OCI-LY1 (cell line): ENCODE measurements around the gene CNTFR.

Experiments
- H2AFZ ChIP-seq: fragments of 200-600 bp; sonication (generic), shearing (Covaris generic); 2 replicates; pipeline ENCODE4 v1.6.0; 2014; ENCODE audit warnings: antibody characterized with exemption, mild to moderate bottlenecking, low read length
- H3F3A ChIP-seq: fragments of 200-600 bp; sonication (generic), shearing (Covaris generic); 2 replicates; pipeline ENCODE4 v1.6.0; 2014; ENCODE audit warnings: mild to moderate bottlenecking, antibody characterized with exemption, low read length, moderate library complexity; ENCODE audit not compliant: insufficient read depth
- H3K27ac ChIP-seq: fragments of 200-600 bp; sonication (generic); 2 replicates; pipeline ENCODE4 v1.5.1; 2014; ENCODE audit warnings: low read length, mixed run types, mild to moderate bottlenecking, low read depth; ENCODE audit not compliant: poor library complexity, severe bottlenecking
- H3K27me3 ChIP-seq: fragments of 200-600 bp; sonication (generic); 2 replicates; pipeline ENCODE4 v1.6.0; 2014; ENCODE audit warnings: antibody characterized with exemption, mild to moderate bottlenecking, low read length, moderate library complexity; ENCODE audit not compliant: insufficient read depth
- H3K36me3 ChIP-seq: fragments of 200-600 bp; sonication (generic); 2 replicates; pipeline ENCODE4 v1.6.1; 2014; ENCODE audit warnings: mild to moderate bottlenecking, antibody characterized with exemption, low read length, moderate library complexity, mixed read lengths; ENCODE audit not compliant: insufficient read depth
- H3K4me1 ChIP-seq: fragments of 200-600 bp; sonication (generic); 2 replicates; pipeline ENCODE4 v1.5.1; 2014; ENCODE audit warnings: mild to moderate bottlenecking, low read length, moderate library complexity; ENCODE audit not compliant: insufficient read depth, severe bottlenecking
- H3K4me2 ChIP-seq: fragments of 200-600 bp; sonication (generic), shearing (Covaris generic); 2 replicates; pipeline ENCODE4 v1.6.1; 2014; ENCODE audit warnings: low read length
- H3K4me3 ChIP-seq: fragments of 200-600 bp; sonication (generic); 2 replicates; pipeline ENCODE4 v1.5.1; 2014; ENCODE audit warnings: low read length, low read depth, mild to moderate bottlenecking, mixed read lengths; ENCODE audit not compliant: poor library complexity, severe bottlenecking
- H3K79me2 ChIP-seq: fragments of 200-600 bp; shearing (Covaris generic); 2 replicates; pipeline ENCODE4 v1.6.1; 2016; ENCODE audit warnings: mixed run types, low read length, mixed read lengths; ENCODE audit not compliant: insufficient read depth
- H3K9ac ChIP-seq: fragments of 200-600 bp; sonication (generic), shearing (Covaris generic); 2 replicates; pipeline ENCODE4 v1.6.1; 2014; ENCODE audit warnings: mild to moderate bottlenecking, low read length, mixed read lengths
- H3K9me2 ChIP-seq: fragments of 200-600 bp; sonication (generic), shearing (Covaris generic); 2 replicates; pipeline ENCODE4 v1.6.1; 2014; ENCODE audit warnings: low read depth, mild to moderate bottlenecking, low read length, mixed read lengths
- H3K9me3 ChIP-seq: fragments of 200-600 bp; shearing (Covaris generic); 2 replicates; pipeline ENCODE4 v1.6.1; 2014; ENCODE audit warnings: low read length, mixed read lengths
- H4K20me1 ChIP-seq: fragments of 200-600 bp; sonication (generic), shearing (Covaris generic); 2 replicates; pipeline ENCODE4 v1.6.0; 2016; ENCODE audit warnings: mild to moderate bottlenecking, low read length; ENCODE audit not compliant: insufficient read depth
- EZH2 ChIP-seq: fragments of 200-600 bp; sonication (generic), shearing (Covaris generic); IDR thresholded peaks from 2 replicates; pipeline ENCODE4 v1.8.0; 2017; ENCODE audit warnings: borderline replicate concordance, mixed run types, mild to moderate bottlenecking, antibody characterized with exemption, low read length, moderate library complexity, mixed read lengths
- TF ChIP-seq, protein P1 (sequence below): fragments of 200-600 bp; sonication (generic), shearing (Covaris generic); IDR thresholded peaks from 2 replicates; pipeline ENCODE4 v1.5.1; 2017; ENCODE audit warnings: mild to moderate bottlenecking, antibody characterized with exemption, low read length, moderate library complexity, mixed read lengths

The CNTFR gene

DNA sequence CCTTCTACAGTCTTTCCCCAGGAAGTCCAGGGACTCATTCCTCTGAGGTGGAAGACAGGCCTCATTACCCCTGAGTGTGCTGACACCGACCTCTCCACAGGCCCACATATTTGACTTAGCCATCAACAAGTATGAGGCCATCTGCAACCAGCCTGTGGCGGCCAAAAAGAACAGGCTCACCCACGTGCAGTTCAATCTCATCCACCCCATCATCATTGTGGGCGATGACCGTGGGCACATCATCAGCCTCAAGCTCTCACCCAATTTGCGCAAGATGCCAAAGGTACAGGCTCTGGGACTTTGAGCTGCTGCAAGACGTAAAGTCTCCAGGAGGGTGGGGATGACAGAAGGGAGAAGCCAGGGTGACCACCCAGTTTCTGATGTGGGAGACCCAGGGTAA is 72.3 kb downstream of the CNTFR start:
- Histone ChIP-seq H3K4me3 (no peak overlapping the region), H4K20me1 (no peaks in the 10 kb centered on the region), H3K9me3 (no peaks in the 10 kb centered on the region), H3K36me3 (no peaks in the 10 kb centered on the region), H3F3A (no peaks in the 10 kb centered on the region), H2AFZ (no peak overlapping the region), H3K79me2 (no peaks in the 10 kb centered on the region), H3K9me2 (no peaks in the 10 kb centered on the region), H3K4me2 (no peak overlapping the region), H3K27ac (no peak overlapping the region), H3K27me3 (peaks cover 15% of the 10 kb centered on the region; the same call in 1 of the 2 replicates), H3K9ac (no peak overlapping the region), H3K4me1 (no peaks in the 10 kb centered on the region)
- TF ChIP-seq, protein P1, sequence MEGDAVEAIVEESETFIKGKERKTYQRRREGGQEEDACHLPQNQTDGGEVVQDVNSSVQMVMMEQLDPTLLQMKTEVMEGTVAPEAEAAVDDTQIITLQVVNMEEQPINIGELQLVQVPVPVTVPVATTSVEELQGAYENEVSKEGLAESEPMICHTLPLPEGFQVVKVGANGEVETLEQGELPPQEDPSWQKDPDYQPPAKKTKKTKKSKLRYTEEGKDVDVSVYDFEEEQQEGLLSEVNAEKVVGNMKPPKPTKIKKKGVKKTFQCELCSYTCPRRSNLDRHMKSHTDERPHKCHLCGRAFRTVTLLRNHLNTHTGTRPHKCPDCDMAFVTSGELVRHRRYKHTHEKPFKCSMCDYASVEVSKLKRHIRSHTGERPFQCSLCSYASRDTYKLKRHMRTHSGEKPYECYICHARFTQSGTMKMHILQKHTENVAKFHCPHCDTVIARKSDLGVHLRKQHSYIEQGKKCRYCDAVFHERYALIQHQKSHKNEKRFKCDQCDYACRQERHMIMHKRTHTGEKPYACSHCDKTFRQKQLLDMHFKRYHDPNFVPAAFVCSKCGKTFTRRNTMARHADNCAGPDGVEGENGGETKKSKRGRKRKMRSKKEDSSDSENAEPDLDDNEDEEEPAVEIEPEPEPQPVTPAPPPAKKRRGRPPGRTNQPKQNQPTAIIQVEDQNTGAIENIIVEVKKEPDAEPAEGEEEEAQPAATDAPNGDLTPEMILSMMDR, result no peak
- TF ChIP-seq EZH2, result no peak

DNA sequence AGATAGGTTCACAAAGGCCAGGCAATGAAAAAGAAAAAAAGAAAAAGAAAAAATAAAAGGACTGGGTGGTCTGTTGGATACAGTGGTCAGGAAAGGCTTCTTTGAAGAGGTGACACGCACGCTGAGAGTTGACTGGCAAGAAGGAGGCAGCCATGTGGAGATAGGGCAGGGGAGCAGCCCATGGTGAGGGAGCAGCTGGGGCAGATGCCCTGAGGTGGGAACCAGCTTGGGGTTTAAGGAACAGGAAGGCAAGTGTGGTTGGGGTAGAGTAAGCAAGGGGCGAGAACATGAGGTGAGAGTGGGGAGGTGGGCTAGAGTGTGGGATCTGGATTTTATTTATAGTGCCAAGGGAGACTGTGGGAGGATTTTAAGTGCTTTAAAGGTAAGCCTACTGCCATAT is 73.6 kb downstream of the CNTFR start:
- Histone ChIP-seq H3K36me3 (no peaks in the 10 kb centered on the region), H3F3A (no peaks in the 10 kb centered on the region), H3K4me2 (no peak overlapping the region), H3K27me3 (0 out of 2 replicates have a peak, but pooled peaks cover 5% of the 10 kb centered on the region), H3K4me3 (no peak overlapping the region), H3K9me2 (no peaks in the 10 kb centered on the region), H3K27ac (no peak overlapping the region), H4K20me1 (no peaks in the 10 kb centered on the region), H2AFZ (no peak overlapping the region), H3K9ac (no peak overlapping the region), H3K4me1 (no peaks in the 10 kb centered on the region), H3K79me2 (no peaks in the 10 kb centered on the region), H3K9me3 (no peaks in the 10 kb centered on the region)
- no peak for TF ChIP-seq EZH2
- TF ChIP-seq, protein P1, result no peak

DNA sequence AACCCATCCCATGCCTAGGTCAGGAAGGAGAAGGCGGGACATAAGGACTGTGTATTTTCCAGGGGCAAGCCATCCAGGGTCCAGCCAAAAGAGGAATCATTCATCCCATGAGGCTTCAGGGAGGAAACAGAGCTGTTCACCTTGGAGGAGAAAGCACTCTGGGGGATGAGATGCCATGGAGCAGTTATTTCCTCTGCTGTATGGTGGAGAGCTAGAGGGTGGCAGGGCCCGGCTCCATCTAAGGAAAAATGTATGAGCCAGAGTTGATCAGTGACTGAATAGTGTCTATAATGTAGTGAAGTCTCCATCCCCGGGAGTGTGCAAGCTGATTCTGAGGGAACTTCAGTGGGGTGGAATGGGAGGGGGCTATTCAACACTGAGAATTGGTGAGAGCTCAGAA is 74.7 kb downstream of the CNTFR start:
- no peaks in the 10 kb centered on the region for H3K4me1 ChIP-seq
- no peaks in the 10 kb centered on the region for H3K79me2 ChIP-seq
- TF ChIP-seq EZH2, result no peak
- TF ChIP-seq, protein P1, result no peak
- H3K27ac ChIP-seq, result no peak overlapping the region
- no peaks in the 10 kb centered on the region for H4K20me1 ChIP-seq
- H3K4me3 ChIP-seq, result no peak overlapping the region
- H3K9me2 ChIP-seq, result no peaks in the 10 kb centered on the region
- no peak overlapping the region for H2AFZ ChIP-seq
- no peaks in the 10 kb centered on the region for H3K9me3 ChIP-seq
- H3K36me3 ChIP-seq, result no peaks in the 10 kb centered on the region
- H3K9ac ChIP-seq, result no peak overlapping the region
- no peaks in the 10 kb centered on the region for H3F3A ChIP-seq
- H3K27me3 ChIP-seq, result no peaks in the 10 kb centered on the region
- H3K4me2 ChIP-seq, result no peak overlapping the region
